GM19193 (cell line): ENCODE data around the gene PBX3.

Experiments used
- POLR2A ChIP-seq: IDR thresholded peaks from 4 replicates; pipeline ENCODE4 v1.6.1; 2011; ENCODE audit not compliant: insufficient read depth, insufficient read length; ENCODE audit errors: extremely low read depth

Gene PBX3

GRCh38 chr9:125966959-125967711 lies 220.0 kb downstream of the PBX3 start:
- TF ChIP-seq POLR2A, result no peak

GRCh38 chr9:125968714-125969374 lies 221.7 kb downstream of the PBX3 start:
- TF ChIP-seq POLR2A, result no peak

GRCh38 chr9:125969462-125969861 lies 222.3 kb downstream of the PBX3 start:
- no peak for TF ChIP-seq POLR2A

- TF ChIP-seq POLR2A, result no peak
Observed at GRCh38 chr9:125969868-125970267, 222.7 kb downstream of the PBX3 start.

GRCh38 chr9:125970340-125970739 lies 223.2 kb downstream of the PBX3 start:
- TF ChIP-seq POLR2A, result no peak

GRCh38 chr9:125971050-125971449 lies 223.9 kb downstream of the PBX3 start:
- TF ChIP-seq POLR2A, result no peak

GRCh38 chr9:125972012-125972729 lies 225.0 kb downstream of the PBX3 start:
- TF ChIP-seq POLR2A, result no peak

GRCh38 chr9:125973547-125973946 lies 226.4 kb downstream of the PBX3 start:
- no peak for TF ChIP-seq POLR2A

- TF ChIP-seq POLR2A, result no peak
Observed at GRCh38 chr9:125974705-125975104, 227.5 kb downstream of the PBX3 start.

GRCh38 chr9:125977223-125977622 lies 230.1 kb downstream of the PBX3 start:
- no peak for TF ChIP-seq POLR2A

- no peak for TF ChIP-seq POLR2A
Observed at GRCh38 chr9:125979383-125979782, 232.2 kb downstream of the PBX3 start.

GRCh38 chr9:125982798-125983406 lies 235.7 kb downstream of the PBX3 start:
- no peak for TF ChIP-seq POLR2A

GRCh38 chr9:125983681-125984080 lies 236.5 kb downstream of the PBX3 start:
- TF ChIP-seq POLR2A, result no peak

GRCh38 chr9:125984461-125984860 lies 237.3 kb downstream of the PBX3 start:
- TF ChIP-seq POLR2A, result no peak

GRCh38 chr9:125985142-125985997 lies 238.2 kb downstream of the PBX3 start:
- TF ChIP-seq POLR2A, result no peak

GRCh38 chr9:125985998-125986655 lies 239.0 kb downstream of the PBX3 start:
- TF ChIP-seq POLR2A, result no peak
